ENCODE results near the gene NADK.
"Not testable (repeated sequence)": the region's sequence is repeated elsewhere in the genome, so short reads cannot be mapped to it uniquely, and the experiment has no call there.

The NADK gene

GRCh38 chr1:1763657-1764621, 14.3 kb downstream of the NADK start:
- no peak for DNase-seq (ENCODE audit: low read depth, low spot score)

GRCh38 chr1:1761504-1762376, 16.5 kb downstream of the NADK start:
- no peak for DNase-seq (ENCODE audit: low read depth, low spot score)

- no peak for DNase-seq (ENCODE audit: low read depth, low spot score)
Measured at GRCh38 chr1:1760715-1761114, 17.6 kb downstream of the NADK start.

GRCh38 chr1:1760345-1760650, 18.0 kb downstream of the NADK start:
- no peak for DNase-seq (ENCODE audit: low read depth, low spot score)

GRCh38 chr1:1759456-1760344, 18.6 kb downstream of the NADK start:
- DNase-seq (ENCODE audit: low read depth, low spot score): no peak

- DNase-seq (ENCODE audit: low read depth, low spot score): no peak
Measured at GRCh38 chr1:1758692-1759455, 19.4 kb downstream of the NADK start.

- no peak for DNase-seq (ENCODE audit: low read depth, low spot score)
Measured at GRCh38 chr1:1758059-1758621, 20.1 kb downstream of the NADK start.

- DNase-seq (ENCODE audit: low read depth, low spot score): no peak
Measured at GRCh38 chr1:1757422-1758058, 20.7 kb downstream of the NADK start.

- DNase-seq (ENCODE audit: low read depth, low spot score): no peak
Measured at GRCh38 chr1:1756661-1757421, 21.4 kb downstream of the NADK start.

GRCh38 chr1:1755852-1756251, 22.4 kb downstream of the NADK start:
- no peak for DNase-seq (ENCODE audit: low read depth, low spot score)

- DNase-seq (ENCODE audit: low read depth, low spot score): no peak
Measured at GRCh38 chr1:1755426-1755825, 22.8 kb downstream of the NADK start.

GRCh38 chr1:1754051-1754815, 24.0 kb downstream of the NADK start:
- DNase-seq (ENCODE audit: low read depth, low spot score): no peak

- no peak for DNase-seq (ENCODE audit: low read depth, low spot score)
Measured at GRCh38 chr1:1753607-1754005, 24.7 kb downstream of the NADK start.

GRCh38 chr1:1752636-1753606, 25.3 kb downstream of the NADK start:
- no peak for DNase-seq (ENCODE audit: low read depth, low spot score)

GRCh38 chr1:1752190-1752589, 26.1 kb downstream of the NADK start:
- DNase-seq (ENCODE audit: low read depth, low spot score): no peak

- not testable (repeated sequence) for DNase-seq (ENCODE audit: low read depth, low spot score)
Measured at GRCh38 chr1:1749941-1750340, 28.3 kb downstream of the NADK start.

- DNase-seq (ENCODE audit: low read depth, low spot score): no peak
Measured at GRCh38 chr1:1748686-1749321, 29.5 kb downstream of the NADK start.

Data from brain pericyte (primary cell).